SK-N-SH treated with all-trans-retinoic acid at 6 μM for 48 hours (cell line): ENCODE data around the gene IL6ST.

ENCODE experiments used
- POU6F1 ChIP-seq: fragments of 250-450 bp; sonication (Bioruptor Pico); IDR thresholded peaks from 2 replicates; pipeline ENCODE4 v1.8.0; 2021; ENCODE audit warnings: low read depth, mild to moderate bottlenecking, moderate library complexity, borderline replicate concordance
- TOX ChIP-seq: fragments of 250-450 bp; sonication (Bioruptor Pico); IDR thresholded peaks from 2 replicates; pipeline ENCODE4 v1.8.0; 2021; ENCODE audit warnings: mild to moderate bottlenecking, moderate library complexity, borderline replicate concordance
- ZFP3 ChIP-seq: fragments of 250-450 bp; sonication (Bioruptor Pico); IDR thresholded peaks from 2 replicates; pipeline ENCODE4 v1.5.0; 2020; ENCODE audit warnings: mild to moderate bottlenecking, moderate library complexity
- TF ChIP-seq, protein P1 (sequence below): fragments of 250-450 bp; sonication (Bioruptor Pico); IDR thresholded peaks from 2 replicates; pipeline ENCODE4 v1.5.1; 2021; ENCODE audit warnings: mild to moderate bottlenecking, moderate library complexity

DNA sequence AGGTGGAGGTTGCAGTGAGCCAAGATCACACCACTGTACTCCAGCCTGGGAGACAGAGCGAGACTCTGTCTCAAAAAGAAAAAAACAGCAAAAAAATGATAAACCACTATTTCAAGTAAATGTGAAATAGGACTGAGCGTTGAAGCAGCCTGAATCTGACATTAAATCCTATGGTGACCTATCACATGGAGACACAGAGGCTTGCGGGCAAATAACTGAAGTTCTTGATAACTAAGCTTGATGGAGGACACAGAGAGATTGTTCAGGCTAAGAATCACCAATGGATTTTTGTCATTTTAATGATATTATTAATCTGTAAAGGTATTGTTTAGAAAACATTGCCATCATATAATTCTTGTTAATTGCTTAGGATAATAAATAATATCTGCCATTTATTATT is 15.7 kb upstream of the IL6ST start:
- TF ChIP-seq POU6F1 (CRISPR knock-in tag) (no peak), ZFP3 (no peak), TOX (CRISPR knock-in tag) (no peak)
- TF ChIP-seq, protein P1, sequence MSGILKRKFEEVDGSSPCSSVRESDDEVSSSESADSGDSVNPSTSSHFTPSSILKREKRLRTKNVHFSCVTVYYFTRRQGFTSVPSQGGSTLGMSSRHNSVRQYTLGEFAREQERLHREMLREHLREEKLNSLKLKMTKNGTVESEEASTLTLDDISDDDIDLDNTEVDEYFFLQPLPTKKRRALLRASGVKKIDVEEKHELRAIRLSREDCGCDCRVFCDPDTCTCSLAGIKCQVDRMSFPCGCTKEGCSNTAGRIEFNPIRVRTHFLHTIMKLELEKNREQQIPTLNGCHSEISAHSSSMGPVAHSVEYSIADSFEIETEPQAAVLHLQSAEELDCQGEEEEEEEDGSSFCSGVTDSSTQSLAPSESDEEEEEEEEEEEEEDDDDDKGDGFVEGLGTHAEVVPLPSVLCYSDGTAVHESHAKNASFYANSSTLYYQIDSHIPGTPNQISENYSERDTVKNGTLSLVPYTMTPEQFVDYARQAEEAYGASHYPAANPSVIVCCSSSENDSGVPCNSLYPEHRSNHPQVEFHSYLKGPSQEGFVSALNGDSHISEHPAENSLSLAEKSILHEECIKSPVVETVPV (CRISPR knock-in tag), result no peak
